K562 (cell line): ENCODE data around the gene ST6GALNAC6. TPM values are rescaled to one million over a fixed set of nuclear protein-coding genes. Genes with fewer than 3 reads are reported as not detected.
A peak's percentile ranks its signal among the peaks of the same experiment; 100 is the strongest.

Experiments used
- COPS2 ChIP-seq: fragments of 450-650 bp; conservative IDR thresholded peaks from 2 replicates; pipeline ENCODE4 v1.6.1; 2016; ENCODE audit warnings: mild to moderate bottlenecking, moderate library complexity
- KDM2B ChIP-seq: fragments of 250-450 bp; sonication (Bioruptor Pico); IDR thresholded peaks from 2 replicates; pipeline ENCODE4 v1.8.0; 2021; ENCODE audit warnings: mild to moderate bottlenecking, moderate library complexity
- MEIS2 ChIP-seq: fragments of 450-650 bp; IDR thresholded peaks from 2 replicates; pipeline ENCODE4 v1.6.1; 2014; ENCODE audit warnings: mild to moderate bottlenecking; ENCODE audit not compliant: partially characterized antibody
- RBM22 ChIP-seq: fragments of 200-400 bp; formaldehyde crosslinking; IDR thresholded peaks from 2 replicates; pipeline ENCODE4 v1.6.1; 2018; ENCODE audit warnings: low read length, low read depth; ENCODE audit not compliant: poor library complexity, severe bottlenecking
- SRSF7 ChIP-seq: fragments of 200-400 bp; formaldehyde crosslinking; optimal IDR thresholded peaks from 2 replicates; pipeline ENCODE3; 2017; ENCODE audit warnings: mild to moderate bottlenecking, low read depth, low read length
- YBX1 ChIP-seq: fragments of 450-650 bp; IDR thresholded peaks from 2 replicates; pipeline ENCODE4 v1.7.1; 2016; ENCODE audit warnings: mild to moderate bottlenecking
- ZNF57 ChIP-seq: fragments of 450-650 bp; formaldehyde crosslinking; IDR thresholded peaks from 2 replicates; pipeline ENCODE4 v1.4.0; 2020; ENCODE audit warnings: mild to moderate bottlenecking, moderate library complexity
- ZNF644 ChIP-seq: fragments of 200-800 bp; sonication (Bioruptor generic); IDR thresholded peaks from 2 replicates; pipeline ENCODE4 v1.6.1; 2016; ENCODE audit warnings: low read depth, missing genetic modification characterization, missing compliant biosample characterization
- ZSCAN29 ChIP-seq: fragments of 450-650 bp; IDR thresholded peaks from 2 replicates; pipeline ENCODE4 v1.6.1; 2017
- polyA plus RNA-seq, 8 experiments: library from polyadenylated mRNA; depleted of rRNA in 4 of 8; stranded (reverse) in 5 of 8; unstranded in 3 of 8; fragments of >200 nt; fragmentation: Nextera tagmentation in 2 of 8; fragmentation: Illumina TruSeq in 1 of 8; extraction: Ambion mirVana in 2 of 8; extraction: Trizol in 1 of 8; gene quantifications; 2 replicates each; pipeline versions ENCODE4 v1.2.1 to v1.2.3, GENCODE V29; 2011 to 2014; ENCODE audit warnings: inconsistent platforms in 1 of 8, missing spikeins in 1 of 8
- total RNA-seq, 7 experiments: library from RNA; depleted of rRNA in 6 of 7; stranded (reverse); fragments of >200 nt in 6 of 7; fragmentation: Illumina TruSeq in 2 of 7; extraction: Trizol in 2 of 7; gene quantifications; 2 replicates each; pipeline versions ENCODE4 v1.2.1 to v1.2.3, GENCODE V29; 2011 to 2021; ENCODE audit warnings: low replicate concordance in 1 of 7
- TF ChIP-seq, protein P1 (sequence below): fragments of 250-450 bp; sonication (Bioruptor Pico); IDR thresholded peaks from 2 replicates; pipeline ENCODE4 v1.5.1; 2021; ENCODE audit warnings: mild to moderate bottlenecking
- TF ChIP-seq, protein P2 (sequence below), 3 experiments: fragments of 200-800 bp in 1 of 3; fragments of 250-450 bp in 1 of 3; fragments of 450-650 bp in 1 of 3; sonication (Bioruptor Pico) in 1 of 3; sonication (Bioruptor generic) in 1 of 3; formaldehyde crosslinking in 1 of 3; IDR thresholded peaks; 2 replicates each; pipeline versions ENCODE4 v1.6.1 to v1.8.0; 2016 to 2022; ENCODE audit warnings: mild to moderate bottlenecking in 2 of 3, missing genetic modification characterization in 2 of 3, missing compliant biosample characterization in 1 of 3, moderate library complexity in 1 of 3
- TF ChIP-seq, protein P3 (sequence below): fragments of 250-450 bp; sonication (Bioruptor Pico); IDR thresholded peaks from 2 replicates; pipeline ENCODE4 v1.4.0; 2020; ENCODE audit warnings: mild to moderate bottlenecking, moderate library complexity
- TF ChIP-seq, protein P4 (sequence below): sonication (generic); formaldehyde crosslinking; IDR thresholded peaks from 2 replicates; pipeline ENCODE4 v1.8.0; 2022; ENCODE audit warnings: mild to moderate bottlenecking, missing genetic modification reagents

ST6GALNAC6 gene
- total and polyA plus RNA-seq, 9 of the 15 experiments (the other 6 are each of a cell fraction or from before 2014, with no cell fraction given), result 0.13 to 23.0 (median 14.5) TPM

DNA sequence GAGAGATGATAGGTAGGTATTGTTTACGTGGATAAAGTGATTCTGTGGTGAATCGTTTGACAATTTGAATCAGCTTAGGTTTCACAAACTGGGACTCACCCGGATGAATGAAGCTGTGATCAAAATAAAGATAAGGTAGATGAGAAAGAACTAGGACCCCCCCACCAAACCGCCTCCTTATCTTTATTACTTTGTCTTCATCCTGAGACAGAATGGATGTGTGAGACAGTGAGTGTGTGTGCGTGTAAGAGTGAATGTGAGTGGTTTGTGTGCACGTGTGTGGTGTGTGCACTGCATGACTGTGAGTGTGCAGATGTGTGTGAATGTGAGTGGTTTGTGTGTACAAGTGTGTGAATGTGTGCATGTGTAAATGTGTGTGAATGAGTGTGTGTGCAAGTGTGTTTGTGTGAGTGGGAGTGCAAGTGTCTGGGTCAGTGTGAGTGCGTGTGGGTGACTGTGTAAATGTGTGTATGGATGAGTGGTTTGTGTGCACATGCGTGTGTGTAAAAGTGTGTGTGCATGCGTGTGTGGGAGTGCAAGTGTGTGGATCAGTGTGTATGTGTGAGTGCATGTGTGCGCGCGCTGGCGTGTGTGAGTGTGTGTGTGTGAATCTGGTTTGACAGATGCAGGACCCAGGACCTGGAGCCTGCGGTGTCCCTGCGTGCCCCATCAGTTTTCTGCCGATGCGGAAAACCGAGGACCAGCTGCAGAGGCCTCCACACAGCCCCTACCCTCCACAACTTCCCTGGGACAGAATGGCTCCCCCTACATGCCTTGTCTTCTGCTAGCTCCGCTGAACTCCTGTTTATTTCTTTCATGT is 33.5 kb downstream of the ST6GALNAC6 start (continued):
- TF ChIP-seq RBM22, result no peak
- TF ChIP-seq, protein P1, sequence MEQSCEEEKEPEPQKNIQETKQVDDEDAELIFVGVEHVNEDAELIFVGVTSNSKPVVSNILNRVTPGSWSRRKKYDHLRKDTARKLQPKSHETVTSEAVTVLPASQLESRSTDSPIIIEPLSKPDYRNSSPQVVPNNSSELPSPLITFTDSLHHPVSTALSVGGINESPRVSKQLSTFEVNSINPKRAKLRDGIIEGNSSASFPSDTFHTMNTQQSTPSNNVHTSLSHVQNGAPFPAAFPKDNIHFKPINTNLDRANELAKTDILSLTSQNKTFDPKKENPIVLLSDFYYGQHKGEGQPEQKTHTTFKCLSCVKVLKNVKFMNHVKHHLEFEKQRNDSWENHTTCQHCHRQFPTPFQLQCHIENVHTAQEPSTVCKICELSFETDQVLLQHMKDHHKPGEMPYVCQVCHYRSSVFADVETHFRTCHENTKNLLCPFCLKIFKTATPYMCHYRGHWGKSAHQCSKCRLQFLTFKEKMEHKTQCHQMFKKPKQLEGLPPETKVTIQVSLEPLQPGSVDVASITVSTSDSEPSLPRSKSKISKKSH (CRISPR knock-in tag), result no peak
- TF ChIP-seq ZNF644 (tag), result peak; percentile 94
- TF ChIP-seq, protein P2, sequence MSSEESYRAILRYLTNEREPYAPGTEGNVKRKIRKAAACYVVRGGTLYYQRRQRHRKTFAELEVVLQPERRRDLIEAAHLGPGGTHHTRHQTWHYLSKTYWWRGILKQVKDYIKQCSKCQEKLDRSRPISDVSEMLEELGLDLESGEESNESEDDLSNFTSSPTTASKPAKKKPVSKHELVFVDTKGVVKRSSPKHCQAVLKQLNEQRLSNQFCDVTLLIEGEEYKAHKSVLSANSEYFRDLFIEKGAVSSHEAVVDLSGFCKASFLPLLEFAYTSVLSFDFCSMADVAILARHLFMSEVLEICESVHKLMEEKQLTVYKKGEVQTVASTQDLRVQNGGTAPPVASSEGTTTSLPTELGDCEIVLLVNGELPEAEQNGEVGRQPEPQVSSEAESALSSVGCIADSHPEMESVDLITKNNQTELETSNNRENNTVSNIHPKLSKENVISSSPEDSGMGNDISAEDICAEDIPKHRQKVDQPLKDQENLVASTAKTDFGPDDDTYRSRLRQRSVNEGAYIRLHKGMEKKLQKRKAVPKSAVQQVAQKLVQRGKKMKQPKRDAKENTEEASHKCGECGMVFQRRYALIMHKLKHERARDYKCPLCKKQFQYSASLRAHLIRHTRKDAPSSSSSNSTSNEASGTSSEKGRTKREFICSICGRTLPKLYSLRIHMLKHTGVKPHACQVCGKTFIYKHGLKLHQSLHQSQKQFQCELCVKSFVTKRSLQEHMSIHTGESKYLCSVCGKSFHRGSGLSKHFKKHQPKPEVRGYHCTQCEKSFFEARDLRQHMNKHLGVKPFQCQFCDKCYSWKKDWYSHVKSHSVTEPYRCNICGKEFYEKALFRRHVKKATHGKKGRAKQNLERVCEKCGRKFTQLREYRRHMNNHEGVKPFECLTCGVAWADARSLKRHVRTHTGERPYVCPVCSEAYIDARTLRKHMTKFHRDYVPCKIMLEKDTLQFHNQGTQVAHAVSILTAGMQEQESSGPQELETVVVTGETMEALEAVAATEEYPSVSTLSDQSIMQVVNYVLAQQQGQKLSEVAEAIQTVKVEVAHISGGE (CRISPR knock-in tag; IDR thresholded peaks at IDR 0.05), result 0 out of 6 replicates have a peak, but pooled peaks of 1 of the 3 experiments have one; percentile 33
- no peak for TF ChIP-seq COPS2
- no peak for TF ChIP-seq KDM2B (CRISPR knock-in tag)
- no peak for TF ChIP-seq SRSF7
- TF ChIP-seq ZSCAN29, result no peak
- no peak for TF ChIP-seq MEIS2
- TF ChIP-seq, protein P3, sequence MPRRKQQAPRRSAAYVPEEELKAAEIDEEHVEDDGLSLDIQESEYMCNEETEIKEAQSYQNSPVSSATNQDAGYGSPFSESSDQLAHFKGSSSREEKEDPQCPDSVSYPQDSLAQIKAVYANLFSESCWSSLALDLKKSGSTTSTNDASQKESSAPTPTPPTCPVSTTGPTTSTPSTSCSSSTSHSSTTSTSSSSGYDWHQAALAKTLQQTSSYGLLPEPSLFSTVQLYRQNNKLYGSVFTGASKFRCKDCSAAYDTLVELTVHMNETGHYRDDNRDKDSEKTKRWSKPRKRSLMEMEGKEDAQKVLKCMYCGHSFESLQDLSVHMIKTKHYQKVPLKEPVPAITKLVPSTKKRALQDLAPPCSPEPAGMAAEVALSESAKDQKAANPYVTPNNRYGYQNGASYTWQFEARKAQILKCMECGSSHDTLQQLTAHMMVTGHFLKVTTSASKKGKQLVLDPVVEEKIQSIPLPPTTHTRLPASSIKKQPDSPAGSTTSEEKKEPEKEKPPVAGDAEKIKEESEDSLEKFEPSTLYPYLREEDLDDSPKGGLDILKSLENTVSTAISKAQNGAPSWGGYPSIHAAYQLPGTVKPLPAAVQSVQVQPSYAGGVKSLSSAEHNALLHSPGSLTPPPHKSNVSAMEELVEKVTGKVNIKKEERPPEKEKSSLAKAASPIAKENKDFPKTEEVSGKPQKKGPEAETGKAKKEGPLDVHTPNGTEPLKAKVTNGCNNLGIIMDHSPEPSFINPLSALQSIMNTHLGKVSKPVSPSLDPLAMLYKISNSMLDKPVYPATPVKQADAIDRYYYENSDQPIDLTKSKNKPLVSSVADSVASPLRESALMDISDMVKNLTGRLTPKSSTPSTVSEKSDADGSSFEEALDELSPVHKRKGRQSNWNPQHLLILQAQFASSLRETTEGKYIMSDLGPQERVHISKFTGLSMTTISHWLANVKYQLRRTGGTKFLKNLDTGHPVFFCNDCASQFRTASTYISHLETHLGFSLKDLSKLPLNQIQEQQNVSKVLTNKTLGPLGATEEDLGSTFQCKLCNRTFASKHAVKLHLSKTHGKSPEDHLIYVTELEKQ (CRISPR knock-in tag), result no peak
- TF ChIP-seq YBX1, result no peak
- TF ChIP-seq, protein P4, sequence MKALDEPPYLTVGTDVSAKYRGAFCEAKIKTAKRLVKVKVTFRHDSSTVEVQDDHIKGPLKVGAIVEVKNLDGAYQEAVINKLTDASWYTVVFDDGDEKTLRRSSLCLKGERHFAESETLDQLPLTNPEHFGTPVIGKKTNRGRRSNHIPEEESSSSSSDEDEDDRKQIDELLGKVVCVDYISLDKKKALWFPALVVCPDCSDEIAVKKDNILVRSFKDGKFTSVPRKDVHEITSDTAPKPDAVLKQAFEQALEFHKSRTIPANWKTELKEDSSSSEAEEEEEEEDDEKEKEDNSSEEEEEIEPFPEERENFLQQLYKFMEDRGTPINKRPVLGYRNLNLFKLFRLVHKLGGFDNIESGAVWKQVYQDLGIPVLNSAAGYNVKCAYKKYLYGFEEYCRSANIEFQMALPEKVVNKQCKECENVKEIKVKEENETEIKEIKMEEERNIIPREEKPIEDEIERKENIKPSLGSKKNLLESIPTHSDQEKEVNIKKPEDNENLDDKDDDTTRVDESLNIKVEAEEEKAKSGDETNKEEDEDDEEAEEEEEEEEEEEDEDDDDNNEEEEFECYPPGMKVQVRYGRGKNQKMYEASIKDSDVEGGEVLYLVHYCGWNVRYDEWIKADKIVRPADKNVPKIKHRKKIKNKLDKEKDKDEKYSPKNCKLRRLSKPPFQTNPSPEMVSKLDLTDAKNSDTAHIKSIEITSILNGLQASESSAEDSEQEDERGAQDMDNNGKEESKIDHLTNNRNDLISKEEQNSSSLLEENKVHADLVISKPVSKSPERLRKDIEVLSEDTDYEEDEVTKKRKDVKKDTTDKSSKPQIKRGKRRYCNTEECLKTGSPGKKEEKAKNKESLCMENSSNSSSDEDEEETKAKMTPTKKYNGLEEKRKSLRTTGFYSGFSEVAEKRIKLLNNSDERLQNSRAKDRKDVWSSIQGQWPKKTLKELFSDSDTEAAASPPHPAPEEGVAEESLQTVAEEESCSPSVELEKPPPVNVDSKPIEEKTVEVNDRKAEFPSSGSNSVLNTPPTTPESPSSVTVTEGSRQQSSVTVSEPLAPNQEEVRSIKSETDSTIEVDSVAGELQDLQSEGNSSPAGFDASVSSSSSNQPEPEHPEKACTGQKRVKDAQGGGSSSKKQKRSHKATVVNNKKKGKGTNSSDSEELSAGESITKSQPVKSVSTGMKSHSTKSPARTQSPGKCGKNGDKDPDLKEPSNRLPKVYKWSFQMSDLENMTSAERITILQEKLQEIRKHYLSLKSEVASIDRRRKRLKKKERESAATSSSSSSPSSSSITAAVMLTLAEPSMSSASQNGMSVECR (CRISPR knock-in tag), result no peak
- TF ChIP-seq ZNF57 (CRISPR knock-in tag), result no peak
